ENCODE data around the gene PTPRZ1. TPM values are rescaled to one million over a fixed set of nuclear protein-coding genes. Genes with fewer than 3 reads are reported as not detected.

PTPRZ1 gene
- total and polyA plus RNA-seq, 2 of the 13 experiments (the other 11 are each of a cell fraction or from before 2014, with no cell fraction given) = not detected

DNA sequence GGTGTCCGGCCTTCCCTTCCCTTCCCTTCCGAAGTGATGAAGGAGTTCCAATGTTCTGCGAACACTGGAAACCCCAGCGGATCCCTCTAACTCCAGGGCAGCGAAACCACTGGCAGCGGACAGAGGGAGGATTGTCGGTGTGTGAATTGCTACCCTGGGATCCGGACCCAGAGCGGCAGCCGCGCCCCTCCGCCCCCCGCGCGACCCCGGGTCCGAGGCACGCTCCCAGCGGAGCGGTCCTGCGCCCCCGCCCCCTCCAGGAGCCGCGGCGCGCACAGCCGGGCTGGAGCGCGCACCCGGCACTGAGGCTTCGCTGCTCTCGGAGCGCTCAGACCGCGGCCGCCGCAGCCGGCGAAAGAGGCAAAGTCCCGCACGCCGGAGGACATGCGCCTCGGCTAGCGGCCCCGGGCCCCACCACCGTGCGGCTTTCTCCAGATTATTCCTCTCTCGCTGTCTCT is at the start of gene PTPRZ1 (continued):
- TF ChIP-seq HMGXB4 (CRISPR knock-in tag; IDR thresholded peaks at IDR 0.05; ENCODE audit: borderline replicate concordance in 1 of 2, low read depth in 1 of 2) (no peak), HMG20B (CRISPR knock-in tag; conservative IDR thresholded peaks at IDR 0.05) (no peak), WIZ (CRISPR knock-in tag; IDR thresholded peaks at IDR 0.05) (no peak), PPARG (CRISPR knock-in tag; conservative IDR thresholded peaks at IDR 0.05) (no peak), YEATS2 (CRISPR knock-in tag; IDR thresholded peaks at IDR 0.05; ENCODE audit: borderline replicate concordance) (no peak), ZNF674 (CRISPR knock-in tag; IDR thresholded peaks at IDR 0.05; ENCODE audit: low read depth) (no peak), ELF4 (CRISPR knock-in tag; IDR thresholded peaks at IDR 0.05; ENCODE audit: borderline replicate concordance) (no peak), HNRNPLL (IDR thresholded peaks at IDR 0.05; ENCODE audit: low read depth, low read length, poor library complexity, severe bottlenecking) (peak; percentile 81), REST (IDR thresholded peaks at IDR 0.05; ENCODE audit: borderline replicate concordance in 1 of 2, low read depth in 1 of 2, low read length in 2 of 2) (no peak), PLSCR1 (CRISPR knock-in tag; IDR thresholded peaks at IDR 0.05; ENCODE audit: borderline replicate concordance) (no peak)
- TF ChIP-seq, protein P1, sequence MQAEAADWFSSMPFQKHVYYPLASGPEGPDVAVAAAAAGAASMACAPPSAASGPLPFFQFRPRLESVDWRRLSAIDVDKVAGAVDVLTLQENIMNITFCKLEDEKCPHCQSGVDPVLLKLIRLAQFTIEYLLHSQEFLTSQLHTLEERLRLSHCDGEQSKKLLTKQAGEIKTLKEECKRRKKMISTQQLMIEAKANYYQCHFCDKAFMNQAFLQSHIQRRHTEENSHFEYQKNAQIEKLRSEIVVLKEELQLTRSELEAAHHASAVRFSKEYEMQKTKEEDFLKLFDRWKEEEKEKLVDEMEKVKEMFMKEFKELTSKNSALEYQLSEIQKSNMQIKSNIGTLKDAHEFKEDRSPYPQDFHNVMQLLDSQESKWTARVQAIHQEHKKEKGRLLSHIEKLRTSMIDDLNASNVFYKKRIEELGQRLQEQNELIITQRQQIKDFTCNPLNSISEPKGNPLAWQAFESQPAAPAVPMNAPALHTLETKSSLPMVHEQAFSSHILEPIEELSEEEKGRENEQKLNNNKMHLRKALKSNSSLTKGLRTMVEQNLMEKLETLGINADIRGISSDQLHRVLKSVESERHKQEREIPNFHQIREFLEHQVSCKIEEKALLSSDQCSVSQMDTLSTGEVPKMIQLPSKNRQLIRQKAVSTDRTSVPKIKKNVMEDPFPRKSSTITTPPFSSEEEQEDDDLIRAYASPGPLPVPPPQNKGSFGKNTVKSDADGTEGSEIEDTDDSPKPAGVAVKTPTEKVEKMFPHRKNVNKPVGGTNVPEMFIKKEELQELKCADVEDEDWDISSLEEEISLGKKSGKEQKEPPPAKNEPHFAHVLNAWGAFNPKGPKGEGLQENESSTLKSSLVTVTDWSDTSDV (CRISPR knock-in tag; IDR thresholded peaks at IDR 0.05) = no peak
- TF ChIP-seq, protein P2, sequence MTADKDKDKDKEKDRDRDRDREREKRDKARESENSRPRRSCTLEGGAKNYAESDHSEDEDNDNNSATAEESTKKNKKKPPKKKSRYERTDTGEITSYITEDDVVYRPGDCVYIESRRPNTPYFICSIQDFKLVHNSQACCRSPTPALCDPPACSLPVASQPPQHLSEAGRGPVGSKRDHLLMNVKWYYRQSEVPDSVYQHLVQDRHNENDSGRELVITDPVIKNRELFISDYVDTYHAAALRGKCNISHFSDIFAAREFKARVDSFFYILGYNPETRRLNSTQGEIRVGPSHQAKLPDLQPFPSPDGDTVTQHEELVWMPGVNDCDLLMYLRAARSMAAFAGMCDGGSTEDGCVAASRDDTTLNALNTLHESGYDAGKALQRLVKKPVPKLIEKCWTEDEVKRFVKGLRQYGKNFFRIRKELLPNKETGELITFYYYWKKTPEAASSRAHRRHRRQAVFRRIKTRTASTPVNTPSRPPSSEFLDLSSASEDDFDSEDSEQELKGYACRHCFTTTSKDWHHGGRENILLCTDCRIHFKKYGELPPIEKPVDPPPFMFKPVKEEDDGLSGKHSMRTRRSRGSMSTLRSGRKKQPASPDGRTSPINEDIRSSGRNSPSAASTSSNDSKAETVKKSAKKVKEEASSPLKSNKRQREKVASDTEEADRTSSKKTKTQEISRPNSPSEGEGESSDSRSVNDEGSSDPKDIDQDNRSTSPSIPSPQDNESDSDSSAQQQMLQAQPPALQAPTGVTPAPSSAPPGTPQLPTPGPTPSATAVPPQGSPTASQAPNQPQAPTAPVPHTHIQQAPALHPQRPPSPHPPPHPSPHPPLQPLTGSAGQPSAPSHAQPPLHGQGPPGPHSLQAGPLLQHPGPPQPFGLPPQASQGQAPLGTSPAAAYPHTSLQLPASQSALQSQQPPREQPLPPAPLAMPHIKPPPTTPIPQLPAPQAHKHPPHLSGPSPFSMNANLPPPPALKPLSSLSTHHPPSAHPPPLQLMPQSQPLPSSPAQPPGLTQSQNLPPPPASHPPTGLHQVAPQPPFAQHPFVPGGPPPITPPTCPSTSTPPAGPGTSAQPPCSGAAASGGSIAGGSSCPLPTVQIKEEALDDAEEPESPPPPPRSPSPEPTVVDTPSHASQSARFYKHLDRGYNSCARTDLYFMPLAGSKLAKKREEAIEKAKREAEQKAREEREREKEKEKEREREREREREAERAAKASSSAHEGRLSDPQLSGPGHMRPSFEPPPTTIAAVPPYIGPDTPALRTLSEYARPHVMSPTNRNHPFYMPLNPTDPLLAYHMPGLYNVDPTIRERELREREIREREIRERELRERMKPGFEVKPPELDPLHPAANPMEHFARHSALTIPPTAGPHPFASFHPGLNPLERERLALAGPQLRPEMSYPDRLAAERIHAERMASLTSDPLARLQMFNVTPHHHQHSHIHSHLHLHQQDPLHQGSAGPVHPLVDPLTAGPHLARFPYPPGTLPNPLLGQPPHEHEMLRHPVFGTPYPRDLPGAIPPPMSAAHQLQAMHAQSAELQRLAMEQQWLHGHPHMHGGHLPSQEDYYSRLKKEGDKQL (CRISPR knock-in tag; IDR thresholded peaks at IDR 0.05; ENCODE audit: low read depth) = no peak
- TF ChIP-seq, protein P3, sequence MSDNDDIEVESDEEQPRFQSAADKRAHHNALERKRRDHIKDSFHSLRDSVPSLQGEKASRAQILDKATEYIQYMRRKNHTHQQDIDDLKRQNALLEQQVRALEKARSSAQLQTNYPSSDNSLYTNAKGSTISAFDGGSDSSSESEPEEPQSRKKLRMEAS (IDR thresholded peaks at IDR 0.05) = peak; percentile 43; the same call in 1 of the 2 replicates
